Thyroid gland (tissue), 4 donors: Measurements from ENCODE around the gene MYCN. TPM values are rescaled to one million over a fixed set of nuclear protein-coding genes. Genes with fewer than 3 reads are reported as not detected.

Source experiments
- DNase-seq, 2 donors: peaks; one replicate each; pipeline ENCODE4 v3.0.0-alpha.2; 2019
- H3K27ac ChIP-seq, 3 donors: fragments of 200-600 bp; sonication (generic); 1 replicate in 2 of 3; 2 replicates in 1 of 3; pipeline ENCODE4 v1.5.1; 2016 to 2019; ENCODE audit warnings: mild to moderate bottlenecking in 1 of 3, moderate library complexity in 1 of 3
- H3K27me3 ChIP-seq: fragments of 200-600 bp; sonication (generic); one replicate; pipeline ENCODE4 v1.5.1; 2019
- H3K36me3 ChIP-seq, 2 donors: fragments of 200-600 bp; sonication (generic); one replicate each; pipeline ENCODE4 v1.5.1; 2016 to 2019
- H3K4me1 ChIP-seq, 2 donors: fragments of 200-600 bp; sonication (generic); one replicate each; pipeline ENCODE4 v1.5.1; 2017 to 2019
- H3K4me3 ChIP-seq, 3 donors: fragments of 200-600 bp; sonication (generic); replicated peaks in 1 of 3; 1 replicate in 2 of 3; 2 replicates in 1 of 3; pipeline ENCODE4 v1.5.1; 2016; ENCODE audit warnings: mild to moderate bottlenecking in 1 of 3
- H3K9me3 ChIP-seq: fragments of 200-600 bp; sonication (generic); one replicate; pipeline ENCODE4 v1.5.1; 2017
- CTCF ChIP-seq, 6 experiments: fragments of 200-600 bp in 3 of 6; fragments of 450-650 bp in 3 of 6; sonication (generic) in 3 of 6; IDR thresholded peaks; one replicate each; pipeline ENCODE4 v1.5.1; 2016 to 2019; ENCODE audit warnings: antibody characterized with exemption in 6 of 6, mild to moderate bottlenecking in 2 of 6, inconsistent platforms in 1 of 6, moderate library complexity in 1 of 6
- POLR2A ChIP-seq, 2 donors: fragments of 450-650 bp; IDR thresholded peaks; one replicate each; pipeline ENCODE4 v1.6.1; 2017; ENCODE audit warnings: antibody characterized with exemption in 2 of 2, mild to moderate bottlenecking in 2 of 2, moderate library complexity in 1 of 2
- WGBS, 2 donors: methylation state at CpG; one replicate each; pipeline ENCODE4 v1.1.5; 2017; 5-methylcytosine and 5-hydroxymethylcytosine counted together
- intact Hi-C: fragments of 100-400 bp; cut with DNase I; formaldehyde crosslinking; loops from one replicate; pipeline ENCODE4 v1.15.1; 2023
- total RNA-seq, 4 donors: library from RNA; depleted of rRNA; stranded (reverse); fragments of >200 nt; gene quantifications; one replicate each; pipeline ENCODE4 v1.2.3, GENCODE V29; 2016

The MYCN gene
- total RNA-seq, 4 donors from 2014 or later, result 5.9 to 13.3 (median 10.1) TPM

GRCh38 chr2:15893689-15894480 is 46.5 kb upstream of the MYCN start:
- Histone ChIP-seq H3K9me3 (no peaks in the 10 kb centered on the region), H3K27ac (peak overlapping the region in 1 of 3 donors; percentile 10), H3K4me3 (no peak overlapping the region), H3K36me3 (no peaks in the 10 kb centered on the region), H3K4me1 (peaks cover 5 to 14% of the 10 kb centered on the region in 2 donors), H3K27me3 (no peaks in the 10 kb centered on the region)
- peak; percentile 22 to 32 for DNase-seq
- 69 to 76% methylated on average over 7 of the region's 7 CpGs for WGBS, 2 donors
- no peak for TF ChIP-seq POLR2A (IDR thresholded peaks at IDR 0.05)
- no peak for TF ChIP-seq CTCF (IDR thresholded peaks at IDR 0.05)
- intact Hi-C loops, result no loop called here

GRCh38 chr2:15894481-15895144 is 45.7 kb upstream of the MYCN start:
- no peaks in the 10 kb centered on the region for H3K36me3 ChIP-seq
- intact Hi-C loops, result no loop called here
- H3K4me3 ChIP-seq, result no peak overlapping the region
- TF ChIP-seq CTCF (IDR thresholded peaks at IDR 0.05), result no peak
- TF ChIP-seq POLR2A (IDR thresholded peaks at IDR 0.05), result no peak
- H3K27me3 ChIP-seq, result no peaks in the 10 kb centered on the region
- no peaks in the 10 kb centered on the region for H3K9me3 ChIP-seq
- H3K27ac ChIP-seq, result peak overlapping the region in 1 of 3 donors; percentile 10
- DNase-seq, result no peak
- H3K4me1 ChIP-seq, result peaks cover 5 to 14% of the 10 kb centered on the region in 2 donors
- 75 to 77% methylated on average over 8 of the region's 8 CpGs for WGBS, 2 donors

DNA sequence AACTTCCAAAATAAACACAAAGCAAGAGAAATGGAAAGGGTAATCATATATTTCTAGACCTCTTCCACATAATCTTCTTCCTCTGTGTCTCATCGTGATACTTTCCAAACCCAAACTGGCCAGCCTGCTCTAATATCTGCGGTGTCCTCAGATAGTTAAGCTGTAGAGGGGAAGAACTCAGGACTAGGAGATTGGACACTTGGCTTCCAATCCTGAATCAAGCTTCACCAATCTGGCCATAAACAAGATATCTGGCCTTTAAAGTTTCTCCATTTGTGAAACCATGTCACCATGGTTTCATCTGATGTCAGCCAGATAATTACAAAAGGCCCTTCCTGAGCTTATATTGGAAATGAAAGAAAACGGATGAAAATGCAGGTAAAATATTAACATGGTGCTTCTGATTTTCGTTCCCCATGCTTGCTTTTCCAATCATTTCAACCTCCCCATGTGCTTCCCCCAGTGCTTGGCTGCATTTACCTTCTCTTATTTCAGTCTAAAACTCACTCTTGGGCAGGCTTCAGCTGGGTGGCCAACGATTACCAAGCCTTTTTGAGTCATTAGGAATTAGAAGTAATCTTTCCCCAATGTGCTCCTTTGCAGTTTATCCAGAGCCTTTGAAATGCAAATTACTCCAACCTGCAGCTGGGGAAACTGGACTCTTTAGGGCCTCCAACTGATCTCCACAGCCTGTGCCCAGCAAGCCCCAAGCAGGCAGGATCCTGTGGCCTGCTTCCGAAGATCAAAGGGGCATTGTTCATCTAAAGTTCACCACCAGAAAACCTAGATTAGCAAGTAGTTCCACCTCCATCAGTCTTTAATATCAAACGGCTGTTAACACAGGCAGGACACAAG is 44.5 kb upstream of the MYCN start:
- intact Hi-C loops, result no loop called here
- no peaks in the 10 kb centered on the region for H3K9me3 ChIP-seq
- H3K4me1 ChIP-seq, result peaks cover 5 to 14% of the 10 kb centered on the region in 2 donors
- DNase-seq, result no peak
- H3K4me3 ChIP-seq, result no peak overlapping the region
- TF ChIP-seq POLR2A (IDR thresholded peaks at IDR 0.05), result no peak
- TF ChIP-seq CTCF (IDR thresholded peaks at IDR 0.05), result no peak
- no peak overlapping the region for H3K27ac ChIP-seq
- H3K36me3 ChIP-seq, result no peaks in the 10 kb centered on the region
- no peaks in the 10 kb centered on the region for H3K27me3 ChIP-seq
- WGBS, 2 donors, result 85% methylated on average over 7 of the region's 7 CpGs

DNA sequence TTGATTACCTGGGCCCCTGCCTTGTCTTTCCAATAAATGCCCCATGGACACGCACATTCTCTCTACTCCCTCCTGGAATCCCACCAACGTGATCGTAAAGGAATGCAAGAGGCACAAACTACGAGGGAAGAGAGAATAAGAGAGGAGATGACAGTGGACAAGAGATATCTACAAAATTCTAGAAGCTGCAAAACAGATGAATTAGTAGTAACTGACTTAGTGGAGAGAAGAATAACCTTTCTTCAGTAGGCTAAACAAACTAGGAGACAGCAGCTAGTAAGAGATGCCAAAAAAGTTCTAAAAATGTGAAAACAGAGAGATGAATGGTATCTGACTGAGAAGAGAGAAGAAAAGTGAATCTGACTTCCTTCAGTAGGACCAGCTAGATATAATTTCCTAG is 43.5 kb upstream of the MYCN start:
- Histone ChIP-seq H3K4me3 (no peak overlapping the region), H3K9me3 (no peaks in the 10 kb centered on the region), H3K36me3 (no peaks in the 10 kb centered on the region), H3K4me1 (peaks cover 5 to 14% of the 10 kb centered on the region in 2 donors), H3K27ac (no peak overlapping the region), H3K27me3 (no peaks in the 10 kb centered on the region)
- TF ChIP-seq CTCF (IDR thresholded peaks at IDR 0.05) (no peak), POLR2A (IDR thresholded peaks at IDR 0.05) (no peak)
- intact Hi-C loops, result no loop called here
- DNase-seq, result no peak
- WGBS, 2 donors, result 93 to 100% methylated on average over 4 of the region's 4 CpGs
